K562 (cell line): ENCODE measurements around the gene NUP210. TPM values are rescaled to one million over a fixed set of nuclear protein-coding genes. Genes with fewer than 3 reads are reported as not detected.

ENCODE experiments used
- ARHGAP35 ChIP-seq: fragments of 450-650 bp; IDR thresholded peaks from 2 replicates; pipeline ENCODE4 v1.6.1; 2018; ENCODE audit not compliant: partially characterized antibody
- BHLHE40 ChIP-seq: IDR thresholded peaks from 2 replicates; pipeline ENCODE4 v1.6.1; 2011; ENCODE audit warnings: low read length, improper control_type of control experiment
- FOSL1 ChIP-seq: fragments of 200-800 bp; sonication (Bioruptor generic); conservative IDR thresholded peaks from 2 replicates; pipeline ENCODE4 v1.6.1; 2016; ENCODE audit warnings: missing genetic modification characterization, missing compliant biosample characterization
- GATA2 ChIP-seq: sonication (generic); formaldehyde crosslinking; IDR thresholded peaks from 2 replicates; pipeline ENCODE4 v1.4.0; 2020; ENCODE audit warnings: mild to moderate bottlenecking, missing genetic modification reagents
- MTA2 ChIP-seq: fragments of 450-650 bp; IDR thresholded peaks from 2 replicates; pipeline ENCODE4 v1.6.1; 2016; ENCODE audit warnings: low read depth
- NR2C2 ChIP-seq, 2 experiments: fragments of 200-800 bp in 1 of 2; sonication (Bioruptor generic) in 1 of 2; sonication (generic) in 1 of 2; formaldehyde crosslinking in 1 of 2; IDR thresholded peaks; 2 replicates each; pipeline versions ENCODE4 v1.6.1 to v1.8.0; 2016 to 2022; ENCODE audit warnings: mild to moderate bottlenecking in 1 of 2, missing compliant biosample characterization in 1 of 2, missing genetic modification characterization in 1 of 2, missing genetic modification reagents in 1 of 2
- POLR2G ChIP-seq: fragments of 200-400 bp; formaldehyde crosslinking; IDR thresholded peaks from 2 replicates; pipeline ENCODE4 v1.6.1; 2017; ENCODE audit warnings: low read depth, mild to moderate bottlenecking, antibody characterized with exemption, low read length, moderate library complexity
- SRSF1 ChIP-seq: fragments of 200-400 bp; formaldehyde crosslinking; IDR thresholded peaks from 2 replicates; pipeline ENCODE4 v1.6.1; 2017; ENCODE audit warnings: mild to moderate bottlenecking, low read depth, low read length, moderate library complexity
- TRIM24 ChIP-seq, 2 experiments: fragments of 450-650 bp; IDR thresholded peaks; 2 replicates each; pipeline ENCODE4 v1.6.1; 2016
- TSC22D4 ChIP-seq: fragments of 450-650 bp; IDR thresholded peaks from 2 replicates; pipeline ENCODE4 v1.6.1; 2016; ENCODE audit warnings: missing genetic modification characterization, missing biosample characterization, control low read depth
- YY1 ChIP-seq, 3 experiments: IDR thresholded peaks; 2 replicates each; pipeline ENCODE4 v1.6.1; 2011; ENCODE audit warnings: low read length in 2 of 3, mild to moderate bottlenecking in 2 of 3, moderate library complexity in 2 of 3, borderline replicate concordance in 1 of 3, control low read depth in 1 of 3, low read depth in 1 of 3; ENCODE audit not compliant: insufficient read depth in 3 of 3, insufficient replicate concordance in 2 of 3, control insufficient read depth in 1 of 3, insufficient read length in 1 of 3; ENCODE audit errors: extremely low read depth in 1 of 3
- ZBTB8A ChIP-seq: fragments of 450-650 bp; IDR thresholded peaks from 2 replicates; pipeline ENCODE4 v1.6.1; 2018; ENCODE audit warnings: mild to moderate bottlenecking, moderate library complexity; ENCODE audit not compliant: partially characterized antibody
- ZKSCAN1 ChIP-seq: fragments of 150-350 bp; IDR thresholded peaks from 2 replicates; pipeline ENCODE4 v1.6.1; 2016; ENCODE audit warnings: low read depth, low read length
- ZNF165 ChIP-seq: fragments of 250-450 bp; sonication (Bioruptor Pico); IDR thresholded peaks from 2 replicates; pipeline ENCODE4 v1.4.0; 2020; ENCODE audit warnings: borderline replicate concordance
- ZNF644 ChIP-seq: fragments of 200-800 bp; sonication (Bioruptor generic); IDR thresholded peaks from 2 replicates; pipeline ENCODE4 v1.6.1; 2016; ENCODE audit warnings: low read depth, missing genetic modification characterization, missing compliant biosample characterization
- polyA plus RNA-seq, 8 experiments: library from polyadenylated mRNA; depleted of rRNA in 4 of 8; stranded (reverse) in 5 of 8; unstranded in 3 of 8; fragments of >200 nt; fragmentation: Nextera tagmentation in 2 of 8; fragmentation: Illumina TruSeq in 1 of 8; extraction: Ambion mirVana in 2 of 8; extraction: Trizol in 1 of 8; gene quantifications; 2 replicates each; pipeline versions ENCODE4 v1.2.1 to v1.2.3, GENCODE V29; 2011 to 2014; ENCODE audit warnings: inconsistent platforms in 1 of 8, missing spikeins in 1 of 8
- total RNA-seq, 7 experiments: library from RNA; depleted of rRNA in 6 of 7; stranded (reverse); fragments of >200 nt in 6 of 7; fragmentation: Illumina TruSeq in 2 of 7; extraction: Trizol in 2 of 7; gene quantifications; 2 replicates each; pipeline versions ENCODE4 v1.2.1 to v1.2.3, GENCODE V29; 2011 to 2021; ENCODE audit warnings: low replicate concordance in 1 of 7
- TF ChIP-seq, protein P1 (sequence below), 2 experiments: IDR thresholded peaks; 2 replicates each; pipeline ENCODE4 v1.6.1; 2012; ENCODE audit warnings: improper control_type of control experiment in 2 of 2, low read depth in 2 of 2, low read length in 2 of 2, borderline replicate concordance in 1 of 2
- TF ChIP-seq, protein P2 (sequence below), 3 experiments: fragments of 200-800 bp in 1 of 3; sonication (Bioruptor generic) in 1 of 3; sonication (generic) in 1 of 3; formaldehyde crosslinking in 1 of 3; IDR thresholded peaks; 2 replicates each; pipeline versions ENCODE4 v1.6.1 to v1.8.0; 2016 to 2022; ENCODE audit warnings: mild to moderate bottlenecking in 2 of 3, missing compliant biosample characterization in 2 of 3, missing genetic modification characterization in 2 of 3, missing genetic modification reagents in 1 of 3
- TF ChIP-seq, protein P3 (sequence below): fragments of 450-650 bp; formaldehyde crosslinking; IDR thresholded peaks from 2 replicates; pipeline ENCODE4 v1.4.0; 2020; ENCODE audit warnings: mild to moderate bottlenecking, moderate library complexity
- TF ChIP-seq, protein P4 (sequence below): fragments of 450-650 bp; formaldehyde crosslinking; IDR thresholded peaks from 2 replicates; pipeline ENCODE4 v1.4.0; 2020; ENCODE audit warnings: mild to moderate bottlenecking, moderate library complexity

Gene NUP210
- total and polyA plus RNA-seq, 9 of the 15 experiments (the other 6 are each of a cell fraction or from before 2014, with no cell fraction given): 1.2 to 138 (median 44.0) TPM

DNA sequence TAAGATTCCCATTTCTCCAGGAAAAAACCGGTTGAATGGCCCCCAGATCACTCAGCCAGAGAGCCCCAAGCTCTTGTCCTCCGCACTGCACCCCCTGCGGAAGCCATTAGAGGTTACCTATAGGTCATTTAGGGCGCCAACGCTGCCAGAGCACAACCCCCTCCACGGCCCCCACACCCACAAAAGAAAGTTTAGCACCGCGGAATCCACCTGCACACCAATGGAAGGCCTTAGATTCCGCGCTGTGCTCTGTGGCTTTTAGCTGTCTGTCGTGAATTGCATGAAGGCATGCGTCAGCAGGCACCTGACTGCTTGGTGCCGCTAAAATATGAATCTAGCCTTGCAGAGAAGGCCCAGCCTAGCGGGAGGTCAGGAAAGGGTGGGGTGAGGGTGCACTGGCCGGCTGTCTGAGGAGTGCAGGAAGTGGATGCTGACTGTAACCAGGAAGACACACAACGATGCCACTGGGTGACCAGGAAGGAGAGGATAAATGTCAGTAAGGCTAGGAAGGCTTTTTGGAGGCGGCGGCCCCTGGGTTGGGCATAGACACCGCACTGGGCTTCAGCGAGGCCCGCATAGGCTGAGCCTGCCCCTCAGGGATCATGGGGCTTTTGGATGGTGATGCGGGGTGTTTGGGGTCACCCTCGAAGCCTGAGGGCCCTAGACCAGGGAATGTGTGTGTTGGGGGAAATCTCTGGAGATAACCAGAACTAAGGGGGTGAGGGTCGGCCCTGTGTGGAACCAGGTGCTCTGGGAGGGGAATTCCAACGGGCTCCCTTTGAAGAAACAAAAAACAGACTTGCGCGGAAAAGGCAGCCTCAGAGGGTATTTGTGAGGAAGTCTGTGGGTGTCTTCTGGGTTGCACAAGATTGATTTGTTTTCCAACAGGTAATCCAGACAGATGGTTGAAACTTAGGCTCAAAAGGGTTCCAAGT, 976 bp upstream of the NUP210 start (continued):
- TF ChIP-seq, protein P1, sequence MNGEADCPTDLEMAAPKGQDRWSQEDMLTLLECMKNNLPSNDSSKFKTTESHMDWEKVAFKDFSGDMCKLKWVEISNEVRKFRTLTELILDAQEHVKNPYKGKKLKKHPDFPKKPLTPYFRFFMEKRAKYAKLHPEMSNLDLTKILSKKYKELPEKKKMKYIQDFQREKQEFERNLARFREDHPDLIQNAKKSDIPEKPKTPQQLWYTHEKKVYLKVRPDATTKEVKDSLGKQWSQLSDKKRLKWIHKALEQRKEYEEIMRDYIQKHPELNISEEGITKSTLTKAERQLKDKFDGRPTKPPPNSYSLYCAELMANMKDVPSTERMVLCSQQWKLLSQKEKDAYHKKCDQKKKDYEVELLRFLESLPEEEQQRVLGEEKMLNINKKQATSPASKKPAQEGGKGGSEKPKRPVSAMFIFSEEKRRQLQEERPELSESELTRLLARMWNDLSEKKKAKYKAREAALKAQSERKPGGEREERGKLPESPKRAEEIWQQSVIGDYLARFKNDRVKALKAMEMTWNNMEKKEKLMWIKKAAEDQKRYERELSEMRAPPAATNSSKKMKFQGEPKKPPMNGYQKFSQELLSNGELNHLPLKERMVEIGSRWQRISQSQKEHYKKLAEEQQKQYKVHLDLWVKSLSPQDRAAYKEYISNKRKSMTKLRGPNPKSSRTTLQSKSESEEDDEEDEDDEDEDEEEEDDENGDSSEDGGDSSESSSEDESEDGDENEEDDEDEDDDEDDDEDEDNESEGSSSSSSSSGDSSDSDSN (IDR thresholded peaks at IDR 0.05; ENCODE audit: borderline replicate concordance in 1 of 2, low read depth in 2 of 2, low read length in 2 of 2): peak in 1 of 2 experiments; percentile 86; a peak in 1 of 4 replicates
- no peak for TF ChIP-seq POLR2G
- no peak for TF ChIP-seq ZKSCAN1
- TF ChIP-seq FOSL1 (tag): peak; percentile 83
- TF ChIP-seq, protein P2, sequence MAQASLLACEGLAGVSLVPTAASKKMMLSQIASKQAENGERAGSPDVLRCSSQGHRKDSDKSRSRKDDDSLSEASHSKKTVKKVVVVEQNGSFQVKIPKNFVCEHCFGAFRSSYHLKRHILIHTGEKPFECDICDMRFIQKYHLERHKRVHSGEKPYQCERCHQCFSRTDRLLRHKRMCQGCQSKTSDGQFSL (CRISPR knock-in tag; IDR thresholded peaks at IDR 0.05): 0 out of 2 replicates have a peak, but pooled peaks have one; percentile 46
- TF ChIP-seq, protein P2 (tag; IDR thresholded peaks at IDR 0.05): peak in 1 of 2 experiments; percentile 52; a peak in 1 of 4 replicates
- TF ChIP-seq ZBTB8A: no peak
- TF ChIP-seq, protein P3, sequence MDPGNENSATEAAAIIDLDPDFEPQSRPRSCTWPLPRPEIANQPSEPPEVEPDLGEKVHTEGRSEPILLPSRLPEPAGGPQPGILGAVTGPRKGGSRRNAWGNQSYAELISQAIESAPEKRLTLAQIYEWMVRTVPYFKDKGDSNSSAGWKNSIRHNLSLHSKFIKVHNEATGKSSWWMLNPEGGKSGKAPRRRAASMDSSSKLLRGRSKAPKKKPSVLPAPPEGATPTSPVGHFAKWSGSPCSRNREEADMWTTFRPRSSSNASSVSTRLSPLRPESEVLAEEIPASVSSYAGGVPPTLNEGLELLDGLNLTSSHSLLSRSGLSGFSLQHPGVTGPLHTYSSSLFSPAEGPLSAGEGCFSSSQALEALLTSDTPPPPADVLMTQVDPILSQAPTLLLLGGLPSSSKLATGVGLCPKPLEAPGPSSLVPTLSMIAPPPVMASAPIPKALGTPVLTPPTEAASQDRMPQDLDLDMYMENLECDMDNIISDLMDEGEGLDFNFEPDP: no peak
- peak; percentile 12 to 57; a peak in 2 of 4 replicates for TF ChIP-seq TRIM24 (IDR thresholded peaks at IDR 0.05)
- TF ChIP-seq SRSF1: no peak
- TF ChIP-seq BHLHE40: peak; percentile 91
- TF ChIP-seq TSC22D4 (tag): no peak
- no peak for TF ChIP-seq ZNF165
- TF ChIP-seq YY1 (IDR thresholded peaks at IDR 0.05; ENCODE audit: borderline replicate concordance in 1 of 3, control insufficient read depth in 1 of 3, extremely low read depth in 1 of 3, insufficient read depth in 3 of 3, insufficient read length in 1 of 3, insufficient replicate concordance in 2 of 3, low read depth in 1 of 3, low read length in 2 of 3): peak in 1 of 3 experiments; percentile 68
- no peak for TF ChIP-seq ARHGAP35
- TF ChIP-seq NR2C2 (CRISPR knock-in tag; IDR thresholded peaks at IDR 0.05): 0 out of 2 replicates have a peak, but pooled peaks have one; percentile 22
- TF ChIP-seq NR2C2 (tag; IDR thresholded peaks at IDR 0.05): peak; percentile 88
- TF ChIP-seq, protein P4, sequence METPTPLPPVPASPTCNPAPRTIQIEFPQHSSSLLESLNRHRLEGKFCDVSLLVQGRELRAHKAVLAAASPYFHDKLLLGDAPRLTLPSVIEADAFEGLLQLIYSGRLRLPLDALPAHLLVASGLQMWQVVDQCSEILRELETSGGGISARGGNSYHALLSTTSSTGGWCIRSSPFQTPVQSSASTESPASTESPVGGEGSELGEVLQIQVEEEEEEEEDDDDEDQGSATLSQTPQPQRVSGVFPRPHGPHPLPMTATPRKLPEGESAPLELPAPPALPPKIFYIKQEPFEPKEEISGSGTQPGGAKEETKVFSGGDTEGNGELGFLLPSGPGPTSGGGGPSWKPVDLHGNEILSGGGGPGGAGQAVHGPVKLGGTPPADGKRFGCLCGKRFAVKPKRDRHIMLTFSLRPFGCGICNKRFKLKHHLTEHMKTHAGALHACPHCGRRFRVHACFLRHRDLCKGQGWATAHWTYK: no peak; the same call in 1 of the 2 replicates
- no peak for TF ChIP-seq MTA2
- no peak for TF ChIP-seq GATA2 (CRISPR knock-in tag)
- TF ChIP-seq ZNF644 (tag): peak; percentile 76; the same call in 1 of the 2 replicates
